A549 (cell line): ENCODE results near the gene B3GALNT2.
"Not testable (repeated sequence)": the region's sequence is repeated elsewhere in the genome, so short reads cannot be mapped to it uniquely, and the experiment has no call there.

Experiments used
- CBX8 ChIP-seq: fragments of 200-600 bp; sonication (generic); IDR thresholded peaks from 2 replicates; pipeline ENCODE4 v1.6.1; 2016
- CHD2 ChIP-seq: fragments of 150-350 bp; IDR thresholded peaks from 2 replicates; pipeline ENCODE4 v1.6.1; 2014; ENCODE audit warnings: low read length; ENCODE audit not compliant: partially characterized antibody
- EP300 ChIP-seq, 2 experiments: fragments of >200 bp; sonication (Bioruptor Twin); formaldehyde crosslinking; IDR thresholded peaks; 2 replicates in 1 of 2; 3 replicates in 1 of 2; pipeline ENCODE4 v1.6.1; 2016 to 2017
- HOXA7 ChIP-seq: fragments of 250-450 bp; sonication (Bioruptor Pico); IDR thresholded peaks from 2 replicates; pipeline ENCODE4 v1.5.0; 2020; ENCODE audit warnings: mild to moderate bottlenecking, moderate library complexity
- JUN ChIP-seq, 2 experiments: fragments of >200 bp; sonication (Bioruptor Twin); formaldehyde crosslinking; IDR thresholded peaks; 2 replicates in 1 of 2; 3 replicates in 1 of 2; pipeline ENCODE4 v1.6.1; 2016 to 2017
- KDM1A ChIP-seq: fragments of 200-600 bp; sonication (generic); IDR thresholded peaks from 2 replicates; pipeline ENCODE4 v1.6.1; 2016; ENCODE audit warnings: low read depth, mild to moderate bottlenecking
- POLR2A ChIP-seq: IDR thresholded peaks from 2 replicates; pipeline ENCODE4 v1.6.1; 2012; ENCODE audit warnings: mild to moderate bottlenecking, low read length
- RCOR1 ChIP-seq: fragments of 150-350 bp; IDR thresholded peaks from 2 replicates; pipeline ENCODE4 v1.6.1; 2014; ENCODE audit warnings: antibody characterized with exemption, low read length, low read depth
- RFX5 ChIP-seq: fragments of 450-650 bp; IDR thresholded peaks from 2 replicates; pipeline ENCODE4 v1.7.1; 2014; ENCODE audit warnings: antibody characterized with exemption, mild to moderate bottlenecking, moderate library complexity
- TF ChIP-seq, protein P1 (sequence below): fragments of >200 bp; sonication (Bioruptor Twin); formaldehyde crosslinking; IDR thresholded peaks from 3 replicates; pipeline ENCODE4 v1.5.1; 2016

DNA sequence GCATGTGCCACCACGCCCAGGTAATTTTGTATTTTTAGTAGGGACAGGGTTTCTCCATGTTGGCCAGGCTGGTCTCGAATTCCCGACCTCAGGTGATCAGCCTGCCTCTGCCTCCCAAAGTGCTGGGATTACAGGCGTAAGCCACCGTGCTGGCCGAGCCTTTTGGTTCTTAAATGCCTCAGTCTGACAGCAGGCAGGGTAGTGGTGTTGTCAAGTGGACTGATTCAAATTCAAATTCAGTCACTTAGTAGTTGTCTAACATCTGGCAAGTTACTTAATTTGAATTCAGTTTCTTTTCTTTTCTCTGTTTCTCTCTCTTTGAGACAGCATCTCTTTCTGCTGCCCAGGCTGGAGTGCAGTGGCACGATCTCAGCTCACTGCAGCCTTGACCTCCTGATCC is 38.6 kb upstream of the B3GALNT2 start:
- TF ChIP-seq KDM1A; RFX5; POLR2A; CBX8; JUN (IDR thresholded peaks at IDR 0.05); RCOR1; EP300 (IDR thresholded peaks at IDR 0.05); CHD2; HOXA7: not testable (repeated sequence)
- TF ChIP-seq, protein P1, sequence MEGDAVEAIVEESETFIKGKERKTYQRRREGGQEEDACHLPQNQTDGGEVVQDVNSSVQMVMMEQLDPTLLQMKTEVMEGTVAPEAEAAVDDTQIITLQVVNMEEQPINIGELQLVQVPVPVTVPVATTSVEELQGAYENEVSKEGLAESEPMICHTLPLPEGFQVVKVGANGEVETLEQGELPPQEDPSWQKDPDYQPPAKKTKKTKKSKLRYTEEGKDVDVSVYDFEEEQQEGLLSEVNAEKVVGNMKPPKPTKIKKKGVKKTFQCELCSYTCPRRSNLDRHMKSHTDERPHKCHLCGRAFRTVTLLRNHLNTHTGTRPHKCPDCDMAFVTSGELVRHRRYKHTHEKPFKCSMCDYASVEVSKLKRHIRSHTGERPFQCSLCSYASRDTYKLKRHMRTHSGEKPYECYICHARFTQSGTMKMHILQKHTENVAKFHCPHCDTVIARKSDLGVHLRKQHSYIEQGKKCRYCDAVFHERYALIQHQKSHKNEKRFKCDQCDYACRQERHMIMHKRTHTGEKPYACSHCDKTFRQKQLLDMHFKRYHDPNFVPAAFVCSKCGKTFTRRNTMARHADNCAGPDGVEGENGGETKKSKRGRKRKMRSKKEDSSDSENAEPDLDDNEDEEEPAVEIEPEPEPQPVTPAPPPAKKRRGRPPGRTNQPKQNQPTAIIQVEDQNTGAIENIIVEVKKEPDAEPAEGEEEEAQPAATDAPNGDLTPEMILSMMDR, result not testable (repeated sequence)
